ENCODE results near the gene CACNA1B. TPM values are rescaled to one million over a fixed set of nuclear protein-coding genes. Genes with fewer than 3 reads are reported as not detected.
"Not testable (repeated sequence)": the region's sequence is repeated elsewhere in the genome, so short reads cannot be mapped to it uniquely, and the experiment has no call there.

The CACNA1B gene
- total RNA-seq, 3 donors from 2014 or later = 0.12 to 1.7 (median 0.22) TPM

DNA sequence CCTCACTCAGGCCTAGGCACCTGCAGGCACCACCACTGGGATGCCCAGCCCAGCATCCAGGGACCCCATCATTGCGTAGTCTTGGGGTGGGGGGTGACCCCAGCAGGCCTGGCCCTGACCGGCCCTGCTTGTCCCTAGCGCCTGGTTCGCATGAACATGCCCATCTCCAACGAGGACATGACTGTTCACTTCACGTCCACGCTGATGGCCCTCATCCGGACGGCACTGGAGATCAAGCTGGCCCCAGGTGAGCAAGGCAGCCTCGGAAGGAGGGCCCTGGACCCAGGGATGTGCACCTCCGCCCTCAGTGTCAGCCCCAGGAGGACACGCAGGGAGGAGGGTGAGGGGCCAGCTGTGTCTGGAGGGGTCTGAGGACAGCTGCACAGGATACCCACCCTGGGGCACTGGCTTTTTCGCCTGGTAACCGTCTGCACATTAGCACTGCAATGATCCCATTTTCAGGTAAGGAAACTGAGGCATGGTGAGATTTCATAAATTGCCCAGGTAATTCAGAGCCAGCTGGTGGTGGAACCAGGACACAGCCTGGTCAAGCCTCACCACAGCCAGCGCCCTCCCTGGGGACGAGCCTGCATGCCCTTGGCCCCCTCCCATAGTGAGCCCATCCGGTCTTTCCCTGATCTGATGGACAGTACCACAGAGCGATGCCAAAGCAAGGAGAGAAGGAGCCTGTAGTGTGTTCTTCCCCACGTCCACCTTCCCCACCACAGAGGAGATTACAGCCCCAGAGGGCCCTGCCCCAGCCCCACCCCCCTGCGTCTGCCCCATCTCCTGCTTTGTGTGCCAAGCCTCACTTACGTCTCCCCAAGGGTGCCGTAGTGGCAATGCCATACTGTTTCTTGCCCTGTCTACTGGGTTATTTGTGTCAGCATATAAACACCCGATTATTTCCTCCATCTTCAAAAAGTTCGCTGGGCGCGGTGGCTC is 228.3 kb downstream of the CACNA1B start:
- Histone ChIP-seq H3K9me3 (no peaks in the 10 kb centered on the region), H3K36me3 (ENCODE audit: low read depth) (no peaks in the 10 kb centered on the region), H3K4me3 (no peak overlapping the region), H3K4me1 (ENCODE audit: low read depth) (no peaks in the 10 kb centered on the region)
- intact Hi-C loops (cut with DNase I, micrococcal nuclease) = no loop called here
- DNase-seq (no peak), ATAC-seq (no peak)
- TF ChIP-seq, protein P1, sequence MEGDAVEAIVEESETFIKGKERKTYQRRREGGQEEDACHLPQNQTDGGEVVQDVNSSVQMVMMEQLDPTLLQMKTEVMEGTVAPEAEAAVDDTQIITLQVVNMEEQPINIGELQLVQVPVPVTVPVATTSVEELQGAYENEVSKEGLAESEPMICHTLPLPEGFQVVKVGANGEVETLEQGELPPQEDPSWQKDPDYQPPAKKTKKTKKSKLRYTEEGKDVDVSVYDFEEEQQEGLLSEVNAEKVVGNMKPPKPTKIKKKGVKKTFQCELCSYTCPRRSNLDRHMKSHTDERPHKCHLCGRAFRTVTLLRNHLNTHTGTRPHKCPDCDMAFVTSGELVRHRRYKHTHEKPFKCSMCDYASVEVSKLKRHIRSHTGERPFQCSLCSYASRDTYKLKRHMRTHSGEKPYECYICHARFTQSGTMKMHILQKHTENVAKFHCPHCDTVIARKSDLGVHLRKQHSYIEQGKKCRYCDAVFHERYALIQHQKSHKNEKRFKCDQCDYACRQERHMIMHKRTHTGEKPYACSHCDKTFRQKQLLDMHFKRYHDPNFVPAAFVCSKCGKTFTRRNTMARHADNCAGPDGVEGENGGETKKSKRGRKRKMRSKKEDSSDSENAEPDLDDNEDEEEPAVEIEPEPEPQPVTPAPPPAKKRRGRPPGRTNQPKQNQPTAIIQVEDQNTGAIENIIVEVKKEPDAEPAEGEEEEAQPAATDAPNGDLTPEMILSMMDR (IDR thresholded peaks at IDR 0.05) = no peak

DNA sequence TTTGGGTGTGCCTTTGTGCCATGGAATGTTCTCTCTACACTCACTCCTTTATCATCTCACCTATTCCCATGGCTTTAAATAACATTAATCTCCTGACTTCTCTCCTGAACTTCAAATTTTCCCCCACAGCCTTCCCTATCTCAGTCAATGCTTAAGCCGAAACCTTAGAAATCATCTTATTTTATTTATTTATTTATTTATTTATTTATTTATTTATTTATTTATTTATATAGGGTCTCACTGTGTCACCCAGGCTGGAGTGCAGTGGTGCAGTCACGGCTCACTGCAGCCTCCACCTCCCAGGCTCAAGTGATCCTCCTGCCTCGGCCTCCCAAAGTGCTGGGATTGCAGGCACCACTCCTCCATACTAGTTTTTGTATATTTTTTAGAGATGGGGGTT is 229.5 kb downstream of the CACNA1B start:
- H3K4me3 ChIP-seq; H3K9me3 ChIP-seq; DNase-seq; ATAC-seq; H3K4me1 ChIP-seq (ENCODE audit: low read depth); H3K36me3 ChIP-seq (ENCODE audit: low read depth); intact Hi-C loops (cut with DNase I, micrococcal nuclease): not testable (repeated sequence)

DNA sequence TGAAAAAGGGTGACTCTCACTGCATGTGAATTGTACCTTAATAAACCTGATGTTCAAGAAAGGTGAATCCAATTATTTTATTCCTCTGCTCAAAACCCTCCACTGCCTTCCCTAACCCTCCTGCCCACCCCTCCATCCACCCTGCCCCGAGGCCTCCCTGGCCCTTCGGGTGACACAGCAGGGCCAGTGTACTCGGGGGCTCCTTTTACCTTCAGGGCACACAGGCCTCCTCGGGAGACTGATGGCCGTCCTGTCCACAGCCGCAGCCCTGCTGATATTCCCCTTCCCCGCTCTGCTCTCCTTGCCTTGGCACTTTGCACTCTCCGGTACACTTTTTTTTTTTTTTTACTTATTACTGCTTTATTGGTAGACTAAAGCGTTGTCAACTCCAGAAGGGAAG is 234.0 kb downstream of the CACNA1B start:
- Histone ChIP-seq H3K36me3 (ENCODE audit: low read depth) (no peaks in the 10 kb centered on the region), H3K4me3 (no peak overlapping the region), H3K4me1 (ENCODE audit: low read depth) (no peaks in the 10 kb centered on the region), H3K9me3 (no peaks in the 10 kb centered on the region)
- TF ChIP-seq, protein P1 (IDR thresholded peaks at IDR 0.05) = no peak
- intact Hi-C loops (cut with DNase I, micrococcal nuclease) = no loop called here
- DNase-seq (no peak), ATAC-seq (no peak)

DNA sequence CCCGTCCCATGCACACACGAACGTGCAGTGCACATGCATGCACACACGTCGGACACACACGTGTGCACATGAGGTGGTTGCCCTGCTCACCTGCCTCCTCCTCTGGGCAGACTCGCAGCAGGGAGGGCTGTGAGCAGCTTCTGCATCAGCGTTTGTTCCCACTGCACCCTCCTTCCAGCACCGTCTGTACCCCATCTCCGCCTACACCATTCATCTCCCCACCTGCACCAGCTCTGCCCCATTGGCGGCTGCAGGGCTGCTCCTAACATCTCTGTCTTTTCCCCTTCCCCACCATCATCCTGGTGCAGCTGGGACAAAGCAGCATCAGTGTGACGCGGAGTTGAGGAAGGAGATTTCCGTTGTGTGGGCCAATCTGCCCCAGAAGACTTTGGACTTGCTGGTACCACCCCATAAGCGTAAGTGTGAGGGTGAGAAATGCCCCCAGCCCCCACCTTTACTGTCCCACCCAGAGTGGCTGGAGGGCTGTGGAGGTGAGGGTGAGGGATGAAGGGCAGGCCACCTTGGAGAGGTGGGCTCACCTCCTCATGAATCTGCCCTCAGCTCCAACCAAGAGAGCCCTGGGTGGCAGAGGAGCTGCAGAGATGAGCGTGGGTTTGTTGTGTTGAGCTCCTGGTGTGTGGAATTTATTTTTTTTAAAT is 234.6 kb downstream of the CACNA1B start:
- Histone ChIP-seq H3K36me3 (ENCODE audit: low read depth) (no peaks in the 10 kb centered on the region), H3K4me1 (ENCODE audit: low read depth) (no peaks in the 10 kb centered on the region), H3K9me3 (no peaks in the 10 kb centered on the region), H3K4me3 (no peak overlapping the region)
- TF ChIP-seq, protein P1 (IDR thresholded peaks at IDR 0.05) = no peak
- ATAC-seq = no peak
- no peak for DNase-seq
- intact Hi-C loops (cut with DNase I, micrococcal nuclease) = no loop called here

DNA sequence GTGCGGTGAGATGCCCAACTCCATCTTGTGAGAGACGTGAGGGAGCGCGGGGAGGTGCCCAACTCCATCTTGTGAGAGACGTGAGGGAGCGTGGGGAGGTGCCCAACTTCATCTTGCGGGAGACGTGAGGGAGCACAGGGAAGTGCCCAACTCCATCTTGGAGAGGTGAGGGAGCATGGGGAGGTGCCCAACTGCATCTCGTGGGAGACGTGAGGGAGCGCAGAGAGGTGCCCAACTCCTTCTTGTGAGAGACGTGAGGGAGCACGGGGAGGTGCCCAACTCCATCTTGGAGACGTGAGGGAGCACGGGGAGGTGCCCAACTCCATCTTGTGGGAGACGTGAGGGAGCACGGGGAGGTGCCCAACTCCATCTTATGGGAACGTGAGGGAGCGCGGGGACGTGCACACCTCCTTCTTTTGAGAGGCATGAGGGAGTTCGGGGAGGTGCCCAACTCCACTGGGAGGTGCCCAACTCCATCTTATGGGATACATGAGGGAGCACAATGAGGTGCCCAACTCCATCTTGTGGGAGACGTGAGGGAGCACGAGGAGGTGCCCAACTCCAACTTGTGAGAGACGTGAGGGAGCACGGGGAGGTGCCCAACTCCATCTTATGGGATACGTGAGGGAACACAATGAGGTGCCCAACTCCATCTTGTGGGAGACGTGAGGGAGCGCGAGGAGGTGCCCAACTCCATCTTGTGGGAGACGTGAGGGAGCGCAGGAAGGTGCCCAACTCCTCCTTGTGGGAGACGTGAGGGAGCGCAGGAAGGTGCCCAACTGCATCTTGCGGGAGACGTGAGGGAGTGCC is 235.4 kb downstream of the CACNA1B start:
- TF ChIP-seq, protein P1 (IDR thresholded peaks at IDR 0.05) = no peak
- Histone ChIP-seq H3K9me3 (no peaks in the 10 kb centered on the region), H3K4me1 (ENCODE audit: low read depth) (no peaks in the 10 kb centered on the region), H3K36me3 (ENCODE audit: low read depth) (no peaks in the 10 kb centered on the region), H3K4me3 (no peak overlapping the region)
- DNase-seq = no peak
- intact Hi-C loops (cut with DNase I, micrococcal nuclease) = no loop called here
- no peak for ATAC-seq

DNA sequence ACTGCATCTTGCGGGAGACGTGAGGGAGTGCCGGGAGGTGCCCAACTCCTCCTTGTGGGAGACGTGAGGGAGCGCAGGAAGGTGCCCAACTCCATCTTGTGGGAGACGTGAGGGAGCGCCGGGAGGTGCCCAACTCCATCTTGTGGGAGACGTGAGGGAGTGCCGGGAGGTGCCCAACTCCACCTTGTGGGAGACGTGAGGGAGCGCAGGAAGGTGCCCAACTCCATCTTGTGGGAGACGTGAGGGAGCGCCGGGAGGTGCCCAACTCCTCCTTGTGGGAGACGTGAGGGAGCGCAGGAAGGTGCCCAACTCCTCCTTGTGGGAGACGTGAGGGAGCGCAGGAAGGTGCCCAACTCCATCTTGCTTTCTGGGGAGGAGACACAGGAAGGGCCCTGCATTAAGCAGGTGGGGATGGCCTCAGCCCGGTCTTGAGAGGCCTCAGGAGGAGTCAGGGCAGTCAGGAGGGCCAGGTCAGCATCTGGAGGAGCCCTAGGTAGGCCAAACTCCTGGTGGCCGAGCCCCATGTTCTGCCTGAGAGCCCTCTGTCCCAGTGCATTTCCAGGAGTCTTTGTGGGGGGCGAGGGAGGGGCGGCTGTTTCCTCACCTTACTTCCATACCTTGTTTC is 236.2 kb downstream of the CACNA1B start:
- intact Hi-C loops (cut with DNase I, micrococcal nuclease); H3K4me3 ChIP-seq; H3K4me1 ChIP-seq (ENCODE audit: low read depth); H3K36me3 ChIP-seq (ENCODE audit: low read depth); ATAC-seq; H3K9me3 ChIP-seq; DNase-seq: not testable (repeated sequence)

Measured in mucosa of descending colon (tissue), 3 donors.